GM12892 (cell line): ENCODE results near the gene CAMK1D.
"Not testable (repeated sequence)": the region's sequence is repeated elsewhere in the genome, so short reads cannot be mapped to it uniquely, and the experiment has no call there.

Experiments used
- DNase-seq: peaks from one replicate; pipeline ENCODE4 v3.0.0; 2011; ENCODE audit not compliant: insufficient read length
- FAIRE-seq: peaks from 2 replicates; lab custom pipeline; 2011; peaks lifted over from hg19 to GRCh38; lab: Jason Lieb, UNC
- POLR2A ChIP-seq: IDR thresholded peaks from 2 replicates; pipeline ENCODE4 v1.6.1; 2011; ENCODE audit warnings: low read depth, low read length, control low read depth
- POLR2AphosphoS5 ChIP-seq: IDR thresholded peaks from 2 replicates; pipeline ENCODE4 v1.6.1; 2011; ENCODE audit warnings: low read depth, low read length, control low read depth
- TAF1 ChIP-seq: IDR thresholded peaks from 2 replicates; pipeline ENCODE4 v1.6.1; 2011; ENCODE audit warnings: low read depth, mild to moderate bottlenecking, control low read depth, low read length, borderline replicate concordance

CAMK1D gene

GRCh38 chr10:12488626-12489025 lies 139.3 kb downstream of the CAMK1D start:
- no peak for TF ChIP-seq POLR2AphosphoS5
- TF ChIP-seq TAF1 = no peak
- TF ChIP-seq POLR2A = no peak
- DNase-seq = no peak
- no peak for FAIRE-seq

GRCh38 chr10:12489357-12489756 lies 140.0 kb downstream of the CAMK1D start:
- TF ChIP-seq POLR2AphosphoS5 (no peak), TAF1 (no peak), POLR2A (no peak)
- DNase-seq = no peak
- FAIRE-seq = no peak

GRCh38 chr10:12489806-12490205 lies 140.5 kb downstream of the CAMK1D start:
- no peak for FAIRE-seq
- TF ChIP-seq POLR2AphosphoS5 (no peak), TAF1 (no peak), POLR2A (no peak)
- no peak for DNase-seq

DNA sequence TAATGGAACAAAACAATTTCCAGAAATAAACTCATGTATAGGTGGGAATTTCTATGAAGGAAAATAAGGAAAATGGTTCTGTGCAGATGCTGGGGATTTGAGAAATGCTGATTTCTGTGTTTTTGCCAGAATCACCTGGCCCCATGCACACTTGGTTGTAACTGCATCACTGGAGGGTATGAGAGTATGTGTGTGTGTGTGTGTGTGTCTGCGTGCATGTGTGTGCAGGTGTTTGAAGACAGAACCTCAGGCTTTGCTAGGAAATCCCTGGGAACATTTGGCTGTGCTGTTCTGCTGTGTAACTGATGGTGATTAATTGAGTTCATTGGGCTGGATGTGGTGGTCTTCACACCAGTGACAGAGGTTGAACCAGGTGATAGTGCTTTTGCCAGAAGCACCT lies 141.6 kb downstream of the CAMK1D start:
- TF ChIP-seq POLR2A (no peak), POLR2AphosphoS5 (no peak), TAF1 (no peak)
- no peak for FAIRE-seq

GRCh38 chr10:12491491-12491890 lies 142.1 kb downstream of the CAMK1D start:
- FAIRE-seq (no peak), DNase-seq (no peak)
- TF ChIP-seq POLR2AphosphoS5 (no peak), POLR2A (no peak), TAF1 (no peak)

More for the DNA sequence above, 141.6 kb downstream of the CAMK1D start:
- no peak for DNase-seq

DNA sequence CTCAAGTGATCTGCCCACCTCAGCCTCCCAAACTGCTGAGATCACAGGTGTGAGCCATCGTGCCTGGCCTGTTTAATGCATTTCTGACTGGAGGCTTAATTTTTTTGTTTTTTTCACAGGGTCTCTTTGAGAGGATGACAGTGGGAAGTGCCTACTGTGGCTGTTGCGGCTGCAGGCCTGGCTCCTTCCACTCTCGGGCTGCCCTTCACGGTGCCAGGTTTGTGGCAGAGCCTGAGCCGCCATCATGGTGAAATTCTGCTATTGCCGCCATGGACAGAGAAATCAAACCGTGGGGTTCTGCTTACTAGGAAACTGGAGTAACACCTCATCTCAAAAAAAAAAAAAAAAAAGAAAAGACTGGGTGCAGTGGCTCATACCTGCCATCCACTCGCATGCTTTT lies 142.7 kb downstream of the CAMK1D start:
- FAIRE-seq (no peak), DNase-seq (no peak)
- TF ChIP-seq POLR2A = no peak

- not testable (repeated sequence) for DNase-seq, FAIRE-seq
These were observed 147.7 kb downstream of the CAMK1D start for GRCh38 chr10:12497046-12497445.

DNA sequence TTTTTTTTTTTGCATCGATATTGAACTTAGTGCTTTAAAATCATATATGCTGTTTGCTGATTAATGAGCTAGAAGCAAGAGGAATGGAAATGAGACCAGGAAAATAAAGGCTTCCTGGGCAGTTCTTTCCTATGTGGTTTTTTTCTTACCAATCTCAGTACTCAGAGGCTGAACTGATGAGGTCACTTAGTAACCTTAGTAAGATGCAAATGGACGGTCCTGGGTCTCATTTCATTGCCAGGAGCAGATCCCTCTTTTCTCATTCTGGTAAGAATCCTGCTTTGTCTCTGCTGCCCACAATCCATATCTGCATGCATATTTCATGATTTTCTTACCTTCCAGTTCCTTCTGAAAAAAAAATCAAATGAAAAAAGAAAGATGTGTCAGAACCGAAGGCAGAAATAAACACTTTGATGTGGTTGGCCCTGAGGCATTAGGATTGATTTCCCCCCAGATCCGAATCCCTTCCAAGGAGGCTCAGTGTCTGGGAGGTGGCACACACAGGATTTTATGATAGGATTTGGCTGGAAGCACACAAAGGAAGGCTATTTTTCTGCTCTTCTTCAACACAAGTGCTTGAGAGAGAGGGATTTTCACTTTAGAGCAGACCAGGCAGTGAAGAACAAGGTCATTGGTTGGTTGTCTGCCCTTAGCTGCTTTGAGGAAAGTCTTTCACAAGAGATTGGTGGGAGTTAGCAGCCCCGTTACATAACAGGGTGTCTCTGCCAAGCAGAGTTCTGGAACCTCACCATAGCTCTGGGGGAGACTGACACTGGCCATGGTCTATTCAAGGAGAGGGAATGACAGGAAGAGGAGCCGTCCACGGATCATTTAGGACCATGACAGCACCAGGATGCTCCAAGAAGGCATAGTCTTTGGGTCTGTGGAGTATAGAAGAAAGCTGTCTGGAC lies 150.0 kb downstream of the CAMK1D start:
- FAIRE-seq (no peak), DNase-seq (no peak)
- no peak for TF ChIP-seq POLR2AphosphoS5
- TF ChIP-seq TAF1 = no peak
- TF ChIP-seq POLR2A = no peak

GRCh38 chr10:12500381-12501303 lies 151.3 kb downstream of the CAMK1D start:
- TF ChIP-seq TAF1 (no peak), POLR2A (no peak), POLR2AphosphoS5 (no peak)
- DNase-seq (no peak), FAIRE-seq (no peak)

DNA sequence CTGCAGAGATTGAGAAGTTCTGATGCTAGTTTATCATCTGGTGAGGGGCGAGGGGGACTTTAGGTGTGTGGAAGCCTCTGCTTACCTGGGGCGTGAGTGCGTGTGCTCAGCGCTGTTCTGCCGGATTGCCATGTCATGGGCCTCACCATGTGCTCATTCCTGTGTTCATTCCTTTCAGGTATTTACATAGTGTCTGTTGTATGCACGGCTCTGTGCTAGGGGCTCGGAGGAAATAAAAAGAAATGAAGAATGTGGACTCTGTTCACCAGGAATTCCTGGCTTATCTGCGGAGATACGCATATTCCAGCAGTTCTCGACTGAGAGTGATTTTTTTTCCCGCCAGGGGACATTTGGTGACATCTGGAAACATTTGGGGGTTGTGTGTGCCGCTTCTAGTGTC lies 152.0 kb downstream of the CAMK1D start:
- FAIRE-seq = no peak
- DNase-seq = no peak
- TF ChIP-seq TAF1 (no peak), POLR2AphosphoS5 (no peak), POLR2A (no peak)

- no peak for DNase-seq
- TF ChIP-seq POLR2A = no peak
- no peak for TF ChIP-seq TAF1
- TF ChIP-seq POLR2AphosphoS5 = no peak
- FAIRE-seq = no peak
These were observed 152.6 kb downstream of the CAMK1D start for GRCh38 chr10:12501841-12502525.
